H9 (cell line): Measurements from ENCODE around the gene ARHGAP30. TPM values are rescaled to one million over a fixed set of nuclear protein-coding genes. Genes with fewer than 3 reads are reported as not detected.

Experiments
- DNase-seq: peaks from one replicate; pipeline ENCODE4 v3.0.0-alpha.2; 2017
- H2AFZ ChIP-seq: one replicate; pipeline ENCODE4 v1.6.1; 2013; ENCODE audit warnings: mild to moderate bottlenecking, low read length, control low read depth, moderate library complexity
- H2AK5ac ChIP-seq: 2 replicates; pipeline ENCODE4 v1.6.1; 2013; ENCODE audit warnings: low read length, control low read depth, mixed read lengths; ENCODE audit not compliant: insufficient read length
- H2BK120ac ChIP-seq: one replicate; pipeline ENCODE4 v1.6.1; 2013; ENCODE audit warnings: low read depth, mild to moderate bottlenecking, low read length, control low read depth, inconsistent platforms; ENCODE audit not compliant: poor library complexity, severe bottlenecking
- H2BK12ac ChIP-seq: 2 replicates; pipeline ENCODE4 v1.6.1; 2013; ENCODE audit warnings: low read length, control low read depth, mixed read lengths, low read depth; ENCODE audit not compliant: insufficient read length
- H2BK15ac ChIP-seq: 2 replicates; pipeline ENCODE4 v1.6.1; 2013; ENCODE audit warnings: low read depth, low read length, control low read depth
- H2BK20ac ChIP-seq: one replicate; pipeline ENCODE4 v1.6.1; 2013; ENCODE audit warnings: low read depth, mild to moderate bottlenecking, low read length, control low read depth, inconsistent platforms; ENCODE audit not compliant: poor library complexity, severe bottlenecking
- H2BK5ac ChIP-seq: 2 replicates; pipeline ENCODE4 v1.6.1; 2013; ENCODE audit warnings: low read length, control low read depth, mixed read lengths; ENCODE audit not compliant: insufficient read length
- H3K14ac ChIP-seq: 2 replicates; pipeline ENCODE4 v1.6.1; 2013; ENCODE audit warnings: low read length, control low read depth; ENCODE audit not compliant: insufficient read depth
- H3K18ac ChIP-seq: 2 replicates; pipeline ENCODE4 v1.6.1; 2013; ENCODE audit warnings: low read depth, mild to moderate bottlenecking, mixed read lengths, low read length, control low read depth; ENCODE audit not compliant: insufficient read length
- H3K23ac ChIP-seq: 2 replicates; pipeline ENCODE4 v1.6.1; 2013; ENCODE audit warnings: low read length, control low read depth, mixed read lengths, low read depth; ENCODE audit not compliant: insufficient read length
- H3K23me2 ChIP-seq: 2 replicates; pipeline ENCODE4 v1.6.1; 2013; ENCODE audit warnings: low read depth, mild to moderate bottlenecking, mixed read lengths, low read length, control low read depth; ENCODE audit not compliant: insufficient read length, poor library complexity, severe bottlenecking
- H3K27ac ChIP-seq: 2 replicates; pipeline ENCODE4 v1.5.1; 2013; ENCODE audit warnings: low read length, control low read depth, mixed read lengths, low read depth; ENCODE audit not compliant: insufficient read length
- H3K27me3 ChIP-seq: 2 replicates; pipeline ENCODE4 v1.6.1; 2013; ENCODE audit warnings: low read length, control low read depth, inconsistent platforms; ENCODE audit not compliant: insufficient read depth
- H3K4ac ChIP-seq: 2 replicates; pipeline ENCODE4 v1.6.1; 2013; ENCODE audit warnings: low read depth, mild to moderate bottlenecking, control low read depth, inconsistent platforms, low read length, moderate library complexity
- H3K4me1 ChIP-seq: 2 replicates; pipeline ENCODE4 v1.6.1; 2013; ENCODE audit warnings: low read length, control low read depth, inconsistent platforms; ENCODE audit not compliant: insufficient read depth
- H3K4me2 ChIP-seq: 2 replicates; pipeline ENCODE4 v1.6.1; 2013; ENCODE audit warnings: low read length, control low read depth, mixed read lengths; ENCODE audit not compliant: insufficient read length, insufficient read depth
- H3K56ac ChIP-seq: 2 replicates; pipeline ENCODE4 v1.6.1; 2013; ENCODE audit warnings: low read depth, mild to moderate bottlenecking, mixed read lengths, low read length, control low read depth; ENCODE audit not compliant: insufficient read length
- H3K79me1 ChIP-seq: 2 replicates; pipeline ENCODE4 v1.6.1; 2013; ENCODE audit warnings: low read depth, mild to moderate bottlenecking, moderate library complexity, low read length, control low read depth, inconsistent platforms; ENCODE audit not compliant: insufficient read depth, poor library complexity, severe bottlenecking
- H3K79me2 ChIP-seq: 2 replicates; pipeline ENCODE4 v1.6.1; 2013; ENCODE audit warnings: low read length, control low read depth, inconsistent platforms; ENCODE audit not compliant: insufficient read depth
- H3K9ac ChIP-seq: 2 replicates; pipeline ENCODE4 v1.6.1; 2013; ENCODE audit warnings: low read length, control low read depth, mixed read lengths; ENCODE audit not compliant: insufficient read length; ENCODE audit errors: extremely low read depth
- H3K9me3 ChIP-seq: one replicate; pipeline ENCODE4 v1.6.1; 2013; ENCODE audit warnings: low read depth, low read length, inconsistent platforms; ENCODE audit not compliant: control insufficient read depth
- H3T11ph ChIP-seq: one replicate; pipeline ENCODE4 v1.6.1; 2013; ENCODE audit warnings: mild to moderate bottlenecking, low read length, control low read depth, inconsistent platforms
- H4K20me1 ChIP-seq: one replicate; pipeline ENCODE4 v1.6.1; 2013; ENCODE audit not compliant: control insufficient read depth, insufficient read length, insufficient read depth
- H4K5ac ChIP-seq: 2 replicates; pipeline ENCODE4 v1.6.1; 2013; ENCODE audit warnings: low read depth, mild to moderate bottlenecking, mixed read lengths, low read length, control low read depth; ENCODE audit not compliant: insufficient read length
- H4K8ac ChIP-seq: replicated peaks from 2 replicates; pipeline ENCODE4 v1.6.1; 2013; ENCODE audit warnings: low read length, control low read depth, mixed read lengths, low read depth; ENCODE audit not compliant: insufficient read length
- H4K91ac ChIP-seq: 2 replicates; pipeline ENCODE4 v1.6.1; 2013; ENCODE audit warnings: low read depth, mild to moderate bottlenecking, moderate library complexity, mixed read lengths, low read length, control low read depth; ENCODE audit not compliant: insufficient read length
- H3K27ac Mint-ChIP-seq, 3 experiments: 2 replicates in 2 of 3; 3 replicates in 1 of 3; pipeline ENCODE4 v1.8.0; 2020 to 2021; ENCODE audit warnings: mixed read lengths in 3 of 3, mild to moderate bottlenecking in 1 of 3, moderate library complexity in 1 of 3
- H3K27me3 Mint-ChIP-seq: 2 replicates; pipeline ENCODE4 v1.8.0; 2021; ENCODE audit warnings: low read depth, mild to moderate bottlenecking, moderate library complexity, mixed read lengths
- H3K36me3 Mint-ChIP-seq, 3 experiments: 2 replicates in 2 of 3; 3 replicates in 1 of 3; pipeline ENCODE4 v1.8.0; 2020 to 2021; ENCODE audit warnings: low read depth in 3 of 3, mixed read lengths in 3 of 3; ENCODE audit not compliant: insufficient read depth in 1 of 3
- H3K4me1 Mint-ChIP-seq, 2 experiments: 2 replicates each; pipeline ENCODE4 v1.8.0; 2020; ENCODE audit warnings: mixed read lengths in 2 of 2
- H3K4me3 Mint-ChIP-seq, 2 experiments: 2 replicates in 1 of 2; 3 replicates in 1 of 2; pipeline ENCODE4 v1.8.0; 2020 to 2021; ENCODE audit warnings: mild to moderate bottlenecking in 2 of 2, mixed read lengths in 2 of 2, moderate library complexity in 1 of 2
- H3K9me3 Mint-ChIP-seq, 2 experiments: 2 replicates in 1 of 2; 3 replicates in 1 of 2; pipeline ENCODE4 v1.8.0; 2020; ENCODE audit warnings: mild to moderate bottlenecking in 2 of 2, mixed read lengths in 2 of 2, moderate library complexity in 1 of 2
- CTCF ChIP-seq: fragments of 200-600 bp; sonication (generic); conservative IDR thresholded peaks from 3 replicates; pipeline ENCODE4 v1.8.0; 2021; ENCODE audit warnings: antibody characterized with exemption, mild to moderate bottlenecking
- WGBS: extraction: QIAGEN DNeasy Blood & Tissue Kit; methylation state at CpG from one replicate; pipeline ENCODE4 v1.1.7; 2013; ENCODE audit warnings: missing lambda C conversion rate, low lambda C conversion rate, mixed read lengths; ENCODE audit not compliant: insufficient read length; ENCODE audit errors: extremely low coverage; 5-methylcytosine and 5-hydroxymethylcytosine counted together
- total RNA-seq: library from RNA; stranded (reverse); gene quantifications from 2 replicates; pipeline ENCODE4 v1.2.1, GENCODE V29; 2021

Gene ARHGAP30
- total RNA-seq, 1 experiment from 2014 or later, result 0.13 TPM

- Histone ChIP-seq H3K27ac (no peak overlapping the region), H3K23ac (no peak overlapping the region), H3K14ac (no peak overlapping the region), H2BK120ac (no peak overlapping the region), H2AFZ (no peak overlapping the region), H4K91ac (no peak overlapping the region), H4K20me1 (no peaks in the 10 kb centered on the region), H3K79me1 (peaks cover 17% of the 10 kb centered on the region), H3K4ac (no peak overlapping the region), H2BK15ac (no peak overlapping the region), H3K18ac (no peak overlapping the region), H3K56ac (no peak overlapping the region), H3K9me3 (no peaks in the 10 kb centered on the region), H4K8ac (no peak overlapping the region), H4K5ac (no peak overlapping the region), H3K4me2 (no peak overlapping the region), H3T11ph (no peak overlapping the region), H3K9ac (no peak overlapping the region), H3K27me3 (no peaks in the 10 kb centered on the region), H2BK12ac (no peak overlapping the region), H3K23me2 (no peaks in the 10 kb centered on the region), H2AK5ac (no peak overlapping the region), H3K79me2 (peaks cover 49% of the 10 kb centered on the region; the same call in 1 of the 2 replicates), H3K4me1 (peaks cover 6% of the 10 kb centered on the region; the same call in 1 of the 2 replicates), H2BK5ac (no peak overlapping the region), H2BK20ac (no peak overlapping the region)
- peak overlapping the region in 2 of 3 experiments; percentile 11 to 41; a peak in 3 of 7 replicates for H3K27ac Mint-ChIP-seq
- WGBS, result no CpG with 5 or more reads among the region's 4 CpGs
- H3K9me3 Mint-ChIP-seq, result no peaks in the 10 kb centered on the region
- H3K4me1 Mint-ChIP-seq, result peaks cover 24 to 33% of the 10 kb centered on the region in 2 experiments
- no peak for TF ChIP-seq CTCF
- no peak for DNase-seq
- H3K4me3 Mint-ChIP-seq, result no peak overlapping the region
- no peaks in the 10 kb centered on the region for H3K27me3 Mint-ChIP-seq
- peaks cover 5 to 25% (median 21%) of the 10 kb centered on the region in 3 experiments; a peak in 6 of 7 replicates for H3K36me3 Mint-ChIP-seq
These were observed 60.7 kb downstream of the ARHGAP30 start for GRCh38 chr1:161008869-161009510.
